NCI-H2081 (cell line): ENCODE measurements around the gene STMN1.

Source experiments
- DNase-seq, 2 experiments: peaks; one replicate each; lab custom pipeline; 2025; lab: John Stamatoyannopoulos, UW

The STMN1 gene

GRCh38 chr1:25922056-25922970, 16.1 kb upstream of the STMN1 start:
- peak in 1 of 2 experiments; percentile 54 for DNase-seq

- DNase-seq = no peak
These were observed 12.4 kb upstream of the STMN1 start for GRCh38 chr1:25918615-25919014.

GRCh38 chr1:25917996-25918395, 11.8 kb upstream of the STMN1 start:
- no peak for DNase-seq

GRCh38 chr1:25916460-25916859, 10.2 kb upstream of the STMN1 start:
- DNase-seq = no peak

- DNase-seq = no peak
These were observed 8.1 kb upstream of the STMN1 start for GRCh38 chr1:25914074-25914995.

- no peak for DNase-seq
These were observed 7.0 kb upstream of the STMN1 start for GRCh38 chr1:25913206-25913605.

GRCh38 chr1:25912076-25912831, 6.0 kb upstream of the STMN1 start:
- no peak for DNase-seq

- DNase-seq = no peak
These were observed 4.9 kb upstream of the STMN1 start for GRCh38 chr1:25911162-25911561.

GRCh38 chr1:25909040-25909439, 2.8 kb upstream of the STMN1 start:
- DNase-seq = no peak

- no peak for DNase-seq
These were observed 1.9 kb upstream of the STMN1 start for GRCh38 chr1:25908161-25908560.

- DNase-seq = no peak
These were observed 1.4 kb upstream of the STMN1 start for GRCh38 chr1:25907601-25908000.

GRCh38 chr1:25906644-25907300, 553 bp upstream of the STMN1 start:
- DNase-seq = peak; percentile 47 to 64

- peak; percentile 94 to 97 for DNase-seq
These were observed 1.1 kb downstream of the STMN1 start for GRCh38 chr1:25904943-25905679.

GRCh38 chr1:25903986-25904385, 2.2 kb downstream of the STMN1 start:
- DNase-seq = no peak

GRCh38 chr1:25902462-25902861, 3.8 kb downstream of the STMN1 start:
- no peak for DNase-seq

- no peak for DNase-seq
These were observed 6.0 kb downstream of the STMN1 start for GRCh38 chr1:25900219-25900618.

GRCh38 chr1:25899792-25900191, 6.4 kb downstream of the STMN1 start:
- DNase-seq = peak; percentile 19 to 33

- no peak for DNase-seq
These were observed 7.8 kb downstream of the STMN1 start for GRCh38 chr1:25898223-25899015.

- DNase-seq = no peak
These were observed 8.5 kb downstream of the STMN1 start for GRCh38 chr1:25897754-25898153.

- no peak for DNase-seq
These were observed 10.0 kb downstream of the STMN1 start for GRCh38 chr1:25896266-25896665.
